ENCODE data around the gene NR2F1-AS1.

The NR2F1-AS1 gene

GRCh38 chr5:93580927-93581445, at the start of gene NR2F1-AS1:
Gene NR2F1-AS1 (minus strand): TSS chr5:93581219.
- DNase-seq (ENCODE audit: low read depth in 2 of 2) = no peak

GRCh38 chr5:93626801-93627200, 45.8 kb upstream of the NR2F1-AS1 start:
- no peak for DNase-seq (ENCODE audit: low read depth in 2 of 2)

DNA sequence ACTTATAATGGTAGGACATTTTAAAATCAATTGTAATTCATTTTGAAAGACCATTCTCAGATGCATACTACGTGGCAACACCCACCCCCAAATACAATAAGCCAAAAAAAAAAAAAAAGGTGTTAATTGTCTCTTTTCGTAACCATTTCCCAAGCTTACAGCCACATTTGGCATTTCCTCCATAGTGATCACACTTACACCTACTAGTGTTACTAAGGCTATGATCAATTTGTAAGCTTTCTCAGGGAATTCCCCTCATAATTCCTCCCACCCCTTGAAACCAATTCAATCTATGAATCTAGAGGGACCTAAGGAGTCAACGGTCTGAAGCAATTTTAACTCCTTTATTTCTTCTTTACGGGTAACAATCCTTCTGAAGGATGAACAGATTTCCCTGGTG, 42.1 kb upstream of the NR2F1-AS1 start:
- no peak for DNase-seq (ENCODE audit: low read depth in 2 of 2)

DNA sequence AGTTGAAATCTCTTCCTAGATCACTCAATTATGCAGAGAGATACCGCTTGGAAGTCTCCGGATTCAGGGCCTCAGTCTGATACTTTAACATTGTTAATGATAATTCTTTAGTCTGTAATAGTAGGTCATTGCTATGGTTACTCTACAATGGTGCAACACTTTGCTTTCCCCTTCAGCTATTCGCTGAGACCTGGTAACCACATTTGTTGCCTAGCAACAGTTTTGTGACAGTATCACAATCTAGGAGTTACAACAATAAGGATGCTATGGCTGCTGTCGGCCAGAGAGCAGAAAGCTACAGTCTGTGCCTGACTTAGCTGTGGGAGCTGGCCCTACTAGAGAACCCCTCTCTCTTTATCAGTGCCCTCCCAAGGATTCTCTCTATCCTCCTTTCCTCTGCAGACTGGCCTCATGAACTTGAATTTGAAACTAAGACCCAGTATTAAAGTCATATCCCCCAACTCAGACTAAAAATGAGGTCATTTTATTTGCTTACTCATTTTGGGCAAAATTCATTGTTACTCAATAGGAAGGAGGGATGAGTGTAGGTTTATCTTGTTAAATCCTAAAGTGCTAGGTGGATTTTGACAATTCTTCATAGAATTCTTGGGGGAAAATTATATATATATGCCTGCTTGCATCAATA, 41.3 kb upstream of the NR2F1-AS1 start:
- no peak for DNase-seq (ENCODE audit: low read depth in 2 of 2)

GRCh38 chr5:93621327-93621798, 40.3 kb upstream of the NR2F1-AS1 start:
- no peak for DNase-seq (ENCODE audit: low read depth in 2 of 2)

DNA sequence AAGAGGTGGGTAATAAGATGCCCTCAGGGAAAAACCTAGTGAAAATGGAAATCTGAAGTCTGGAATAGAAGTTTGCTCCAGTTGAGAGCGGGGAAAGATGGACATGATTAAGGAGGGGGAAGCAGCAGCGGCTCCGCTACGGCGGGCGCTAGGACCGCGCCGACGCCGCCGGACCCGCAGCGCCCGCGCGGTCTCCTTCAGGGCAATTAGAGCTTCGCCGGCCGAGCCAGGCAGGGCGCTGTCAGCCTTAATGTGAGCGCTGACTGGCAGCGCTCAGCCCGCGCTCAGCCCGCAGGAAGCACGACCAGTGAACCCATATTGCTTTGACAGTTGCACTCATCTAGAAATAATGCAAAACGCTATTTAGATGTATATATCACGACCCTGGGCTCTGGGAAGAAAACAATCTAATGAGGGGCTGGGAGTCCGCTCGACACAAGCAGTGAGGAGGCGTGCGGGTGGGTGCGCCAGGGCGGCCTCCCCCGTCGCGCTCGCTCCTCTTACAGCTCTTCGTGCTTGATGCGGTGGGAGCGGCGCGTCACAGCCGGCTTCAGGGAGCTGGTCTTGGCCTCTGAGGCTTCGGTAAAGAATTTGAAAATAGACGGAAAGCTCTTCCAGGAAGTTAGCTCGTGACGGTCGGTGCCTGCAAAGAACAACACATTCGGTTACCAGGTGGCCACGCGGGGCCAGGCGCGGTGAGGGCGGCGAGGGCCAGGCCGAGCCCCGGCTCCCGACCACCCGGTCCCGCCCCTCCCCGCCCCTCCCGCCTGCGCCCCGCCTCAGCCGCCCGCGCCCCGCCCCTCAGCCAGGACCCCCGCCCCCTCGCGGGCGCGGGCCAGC, 39.7 kb upstream of the NR2F1-AS1 start:
- DNase-seq (ENCODE audit: low read depth in 2 of 2) = no peak

DNA sequence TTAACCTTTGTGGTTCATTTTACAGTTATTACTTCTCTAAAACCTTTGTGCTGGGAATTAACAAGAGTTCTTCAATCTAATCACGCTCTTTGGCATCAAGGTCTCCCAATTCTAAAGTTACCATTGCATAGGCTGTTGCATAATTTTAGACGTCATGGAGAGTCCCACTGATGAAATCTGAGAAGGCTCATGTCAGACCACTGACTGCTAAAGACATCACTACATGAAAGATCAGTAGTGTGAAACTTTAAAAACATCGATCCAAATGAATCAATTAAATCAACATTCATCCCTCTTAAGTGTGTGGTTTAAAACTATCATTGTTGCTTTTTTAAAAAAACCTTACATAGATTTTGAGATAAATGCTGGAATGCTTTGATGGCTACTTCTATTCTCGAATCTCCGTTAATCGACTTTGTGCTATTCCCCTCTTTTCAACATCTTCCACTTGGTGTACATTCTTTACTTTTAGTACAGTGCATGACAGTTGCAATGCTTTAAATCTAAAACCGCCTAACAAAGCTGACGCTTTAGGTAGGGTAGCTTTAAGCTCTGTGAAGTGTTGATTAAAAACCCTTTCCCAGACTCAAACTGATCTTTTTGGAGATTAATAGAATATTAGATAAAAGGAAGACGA, 35.6 kb upstream of the NR2F1-AS1 start:
- DNase-seq (ENCODE audit: low read depth in 2 of 2) = no peak

GRCh38 chr5:93612855-93613243, 31.8 kb upstream of the NR2F1-AS1 start:
- DNase-seq (ENCODE audit: low read depth in 2 of 2) = no peak

GRCh38 chr5:93611976-93612854, 31.2 kb upstream of the NR2F1-AS1 start:
- no peak for DNase-seq (ENCODE audit: low read depth in 2 of 2)

DNA sequence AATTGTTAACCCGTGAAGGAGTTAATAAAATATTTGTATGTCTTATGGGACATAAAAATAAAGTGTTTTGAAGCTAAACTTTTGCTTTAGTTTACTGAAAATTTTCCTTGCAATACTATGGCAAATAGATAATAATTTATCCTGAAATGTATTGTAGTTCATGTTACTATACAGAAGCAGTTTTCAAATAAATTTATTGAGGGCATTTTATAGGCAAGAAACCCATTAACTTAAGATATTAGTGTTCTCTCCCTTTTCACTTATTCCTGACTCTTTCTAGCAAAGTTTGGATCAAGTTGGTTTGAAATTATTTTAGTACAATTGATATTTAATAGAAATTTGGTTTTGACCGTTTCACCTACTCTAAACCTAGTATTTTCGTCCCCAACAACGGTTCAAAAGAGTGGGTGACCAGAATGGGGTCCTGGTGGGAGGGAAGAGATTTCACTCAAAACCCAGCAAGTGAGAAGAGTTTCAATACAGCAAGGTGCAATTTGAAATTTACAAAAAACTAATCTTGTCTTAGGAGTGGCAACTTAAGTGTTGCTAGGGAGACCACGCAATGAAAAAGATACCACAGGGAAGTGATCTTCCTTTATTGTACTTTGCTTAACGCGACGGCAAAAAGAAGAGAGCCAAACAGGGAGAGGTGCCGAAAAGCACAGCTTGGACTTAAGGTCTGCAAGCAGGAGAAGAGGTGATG, 30.4 kb upstream of the NR2F1-AS1 start:
- DNase-seq (ENCODE audit: low read depth in 2 of 2) = no peak

GRCh38 chr5:93610581-93611272, 29.7 kb upstream of the NR2F1-AS1 start:
- DNase-seq (ENCODE audit: low read depth in 2 of 2) = no peak

GRCh38 chr5:93609762-93610161, 28.7 kb upstream of the NR2F1-AS1 start:
- DNase-seq (ENCODE audit: low read depth in 2 of 2) = no peak

DNA sequence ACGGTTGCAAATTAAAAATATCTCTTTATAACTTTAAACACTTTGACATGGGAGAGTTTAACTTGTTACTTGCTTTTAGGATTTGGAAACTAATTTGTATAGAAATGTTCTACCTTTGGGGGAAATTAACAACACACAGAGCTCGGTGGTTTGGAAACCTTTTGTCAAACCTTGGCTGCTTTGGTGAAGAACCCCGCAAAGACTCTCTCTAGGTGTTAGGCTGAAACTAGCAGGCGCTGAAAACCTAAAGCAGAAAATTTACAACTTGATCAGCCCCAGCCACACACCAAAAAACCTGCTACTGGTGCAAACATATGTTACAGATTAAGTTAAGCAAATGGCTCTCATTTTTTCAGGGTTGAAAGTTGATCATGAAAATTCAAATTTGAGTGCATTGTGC, 27.8 kb upstream of the NR2F1-AS1 start:
- no peak for DNase-seq (ENCODE audit: low read depth in 2 of 2)

- no peak for DNase-seq (ENCODE audit: low read depth in 2 of 2)
Measured at GRCh38 chr5:93607367-93608258, 26.6 kb upstream of the NR2F1-AS1 start.

GRCh38 chr5:93606382-93606752, 25.3 kb upstream of the NR2F1-AS1 start:
- no peak for DNase-seq (ENCODE audit: low read depth in 2 of 2)

DNA sequence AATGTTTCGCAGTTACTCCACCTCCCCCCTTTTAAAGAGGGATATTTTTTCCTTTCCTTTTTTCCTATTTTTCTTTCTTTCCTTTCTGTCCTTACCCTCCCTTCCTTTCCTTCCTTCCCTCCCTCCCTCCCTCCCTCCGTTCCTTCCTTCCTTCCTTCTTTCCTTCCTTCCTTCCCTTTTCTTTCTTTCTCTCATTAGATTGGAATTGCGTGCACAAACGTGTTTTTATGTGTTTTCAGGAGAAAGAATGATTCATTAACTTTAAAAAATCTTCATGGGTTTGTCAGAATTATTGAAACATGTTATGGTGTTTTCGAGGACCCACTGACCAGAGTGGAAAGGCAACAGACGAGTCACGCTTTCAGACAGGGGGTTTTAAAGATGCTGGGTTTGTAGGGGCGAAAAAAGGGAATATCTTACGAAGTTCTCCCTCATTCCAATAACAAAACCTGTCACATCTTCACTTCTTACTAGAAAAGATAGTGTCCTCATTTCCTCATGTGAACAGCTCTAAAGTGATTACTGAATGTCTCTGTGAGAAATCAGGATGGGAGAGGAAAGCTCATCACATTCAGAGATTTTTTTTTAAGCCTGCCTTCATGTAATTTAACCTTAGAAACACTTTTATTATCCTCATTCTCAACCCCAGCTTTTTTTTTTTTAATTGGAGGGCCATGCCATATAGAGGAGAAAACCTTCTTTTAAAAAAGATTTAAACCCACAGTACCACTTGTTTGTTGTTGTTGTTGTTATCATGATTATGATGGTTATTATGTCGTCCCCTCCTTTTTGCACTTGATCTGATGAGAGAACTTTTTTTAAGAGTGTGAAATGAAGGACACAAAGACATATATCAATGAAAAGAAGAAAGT, 23.9 kb upstream of the NR2F1-AS1 start:
- DNase-seq (ENCODE audit: low read depth in 2 of 2) = no peak

DNA sequence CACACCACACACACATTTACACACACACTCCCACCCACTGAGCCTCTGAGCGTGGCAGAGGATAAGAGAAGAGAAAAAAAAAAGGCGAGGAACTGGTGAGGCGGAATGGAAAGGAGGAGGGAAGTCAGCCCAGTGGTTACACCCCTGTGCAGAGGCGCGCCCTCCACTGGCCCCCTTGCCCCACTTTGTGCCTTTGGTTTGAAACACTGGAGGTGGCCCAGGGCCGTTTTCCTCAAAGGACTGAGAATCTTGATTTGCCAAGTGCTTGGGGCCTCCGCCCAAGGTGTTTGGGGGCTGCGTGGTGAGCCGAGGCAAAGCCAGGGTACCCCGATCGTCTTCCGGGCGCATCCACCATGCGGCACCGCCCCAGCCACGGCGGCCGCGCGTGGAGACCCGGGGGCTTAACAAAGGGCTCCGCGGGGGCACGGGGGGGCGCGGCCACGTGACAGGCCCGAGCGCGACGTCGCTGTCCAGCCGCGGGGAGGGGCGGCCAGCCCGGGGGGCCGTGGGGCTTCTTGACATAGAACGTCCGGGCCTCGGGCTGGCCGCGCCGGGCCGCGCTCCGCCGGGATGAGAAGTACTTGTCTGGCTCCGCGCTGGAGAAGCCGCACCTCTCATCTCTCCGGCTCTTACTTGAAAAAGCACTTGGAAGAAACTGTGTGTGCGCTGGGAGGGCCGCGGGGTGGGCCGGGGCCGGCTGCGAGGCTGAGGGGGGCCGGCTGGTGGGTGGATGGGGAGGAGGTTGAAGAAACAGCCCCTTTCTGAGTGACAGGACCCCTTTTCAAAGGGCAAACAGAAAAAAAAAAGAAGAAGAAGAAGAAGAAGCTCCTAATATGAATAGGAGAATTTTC, 23.0 kb upstream of the NR2F1-AS1 start:
- no peak for DNase-seq (ENCODE audit: low read depth in 2 of 2)

Data from fibroblast of skin of left biceps (primary cell).